ENCODE results near the gene GPR160.

The GPR160 gene

GRCh38 chr3:170027233-170028102 lies 10.3 kb upstream of the GPR160 start:
- DNase-seq, result no peak

GRCh38 chr3:170033489-170033888 lies 4.3 kb upstream of the GPR160 start:
- DNase-seq, result no peak

- DNase-seq, result peak in 1 of 2 donors; percentile 3
Measured at GRCh38 chr3:170038434-170039110, 777 bp downstream of the GPR160 start.

GRCh38 chr3:170040418-170040817 lies 2.6 kb downstream of the GPR160 start:
- DNase-seq, result no peak

- DNase-seq, result no peak
Measured at GRCh38 chr3:170043506-170043905, 5.7 kb downstream of the GPR160 start.

- DNase-seq, result no peak
Measured at GRCh38 chr3:170044271-170044670, 6.5 kb downstream of the GPR160 start.

GRCh38 chr3:170044795-170045244 lies 7.0 kb downstream of the GPR160 start:
- peak; percentile 3 to 41 for DNase-seq

GRCh38 chr3:170046269-170047132 lies 8.7 kb downstream of the GPR160 start:
- no peak for DNase-seq

GRCh38 chr3:170047133-170047404 lies 9.3 kb downstream of the GPR160 start:
- DNase-seq, result no peak

GRCh38 chr3:170049146-170050000 lies 11.6 kb downstream of the GPR160 start:
- DNase-seq, result no peak

- no peak for DNase-seq
Measured at GRCh38 chr3:170050753-170051152, 13.0 kb downstream of the GPR160 start.

GRCh38 chr3:170052398-170052797 lies 14.6 kb downstream of the GPR160 start:
- no peak for DNase-seq

GRCh38 chr3:170054204-170054603 lies 16.4 kb downstream of the GPR160 start:
- no peak for DNase-seq

- no peak for DNase-seq
Measured at GRCh38 chr3:170055209-170055608, 17.4 kb downstream of the GPR160 start.

- DNase-seq, result no peak
Measured at GRCh38 chr3:170056710-170057454, 19.1 kb downstream of the GPR160 start.

GRCh38 chr3:170057550-170057949 lies 19.8 kb downstream of the GPR160 start:
- no peak for DNase-seq

GRCh38 chr3:170058127-170058526 lies 20.3 kb downstream of the GPR160 start:
- DNase-seq, result no peak

GRCh38 chr3:170059447-170059846 lies 21.7 kb downstream of the GPR160 start:
- no peak for DNase-seq

GRCh38 chr3:170062068-170062467 lies 24.3 kb downstream of the GPR160 start:
- DNase-seq, result no peak

GRCh38 chr3:170062769-170063168 lies 25.0 kb downstream of the GPR160 start:
- DNase-seq, result no peak

GRCh38 chr3:170063691-170064090 lies 25.9 kb downstream of the GPR160 start:
- DNase-seq, result no peak

- DNase-seq, result no peak
Measured at GRCh38 chr3:170064108-170064507, 26.3 kb downstream of the GPR160 start.

Data from bone marrow (tissue), 2 donors.